Gastrocnemius medialis (tissue), 4 donors: ENCODE measurements around the gene SIK3.

Experiments
- CTCF ChIP-seq, 5 experiments: fragments of 450-650 bp in 3 of 5; fragments of 200-600 bp in 2 of 5; sonication (generic) in 2 of 5; IDR thresholded peaks in 4 of 5; conservative IDR thresholded peaks in 1 of 5; 1 replicate in 4 of 5; 2 replicates in 1 of 5; pipeline ENCODE4 v1.5.1; 2016 to 2019; ENCODE audit warnings: antibody characterized with exemption in 5 of 5, mild to moderate bottlenecking in 3 of 5, moderate library complexity in 3 of 5
- POLR2A ChIP-seq, 2 donors: fragments of 450-650 bp; IDR thresholded peaks; one replicate each; pipeline ENCODE4 v1.6.1; 2017; ENCODE audit warnings: antibody characterized with exemption in 2 of 2, mild to moderate bottlenecking in 2 of 2, moderate library complexity in 2 of 2

GRCh38 chr11:117052196-117053149 lies 45.8 kb downstream of the SIK3 start:
- TF ChIP-seq CTCF (IDR thresholded peaks at IDR 0.05 in 4 of 5, conservative IDR thresholded peaks at IDR 0.05 in 1 of 5) (no peak), POLR2A (IDR thresholded peaks at IDR 0.05) (no peak)
